Keratinocyte (primary cell): Measurements from ENCODE around the gene GPR39. TPM values are rescaled to one million over a fixed set of nuclear protein-coding genes. Genes with fewer than 3 reads are reported as not detected.

Source experiments
- DNase-seq: peaks from one replicate; pipeline ENCODE4 v3.0.0-alpha.2; 2011; ENCODE audit warnings: low read depth, missing footprints, low spot score
- FAIRE-seq: peaks from 2 replicates; lab custom pipeline; 2011; peaks lifted over from hg19 to GRCh38; lab: Jason Lieb, UNC
- H2AFZ ChIP-seq: 2 replicates; pipeline ENCODE4 v1.6.0; 2012; ENCODE audit warnings: low read length, control low read depth, inconsistent platforms; ENCODE audit not compliant: control insufficient read depth
- H3K27ac ChIP-seq: 2 replicates; pipeline ENCODE4 v1.5.1; 2011; ENCODE audit warnings: low read length; ENCODE audit not compliant: control insufficient read depth, insufficient read depth
- H3K27me3 ChIP-seq: 3 replicates; pipeline ENCODE4 v1.6.0; 2011; ENCODE audit warnings: low read length; ENCODE audit not compliant: control insufficient read depth, insufficient read depth; ENCODE audit errors: extremely low read depth
- H3K36me3 ChIP-seq, 2 experiments: 2 replicates in 1 of 2; 3 replicates in 1 of 2; pipeline ENCODE4 v1.5.1; 2011; ENCODE audit warnings: low read length in 2 of 2, mild to moderate bottlenecking in 1 of 2; ENCODE audit not compliant: control insufficient read depth in 2 of 2, insufficient read depth in 2 of 2; ENCODE audit errors: extremely low read depth in 1 of 2
- H3K4me1 ChIP-seq: 3 replicates; pipeline ENCODE4 v1.5.1; 2011; ENCODE audit warnings: low read length; ENCODE audit not compliant: control insufficient read depth, insufficient read depth; ENCODE audit errors: extremely low read depth
- H3K4me2 ChIP-seq: 3 replicates; pipeline ENCODE4 v1.6.0; 2011; ENCODE audit warnings: low read depth, low read length; ENCODE audit not compliant: control insufficient read depth, insufficient read depth; ENCODE audit errors: extremely low read depth
- H3K4me3 ChIP-seq, 3 experiments: fragments of 200-600 bp in 1 of 3; sonication (generic) in 1 of 3; 2 replicates in 2 of 3; 3 replicates in 1 of 3; pipeline ENCODE4 v1.5.1; 2011 to 2016; ENCODE audit warnings: low read length in 3 of 3, mild to moderate bottlenecking in 3 of 3, control low read depth in 2 of 3, inconsistent platforms in 1 of 3, low read depth in 1 of 3, mixed read lengths in 1 of 3, mixed run types in 1 of 3, moderate library complexity in 1 of 3; ENCODE audit not compliant: control insufficient read depth in 2 of 3, insufficient read depth in 2 of 3; ENCODE audit errors: extremely low read depth in 1 of 3
- H3K79me2 ChIP-seq: 2 replicates; pipeline ENCODE4 v1.6.0; 2012; ENCODE audit warnings: low read length; ENCODE audit not compliant: control insufficient read depth, insufficient read depth
- H3K9ac ChIP-seq: 3 replicates; pipeline ENCODE4 v1.6.0; 2011; ENCODE audit warnings: low read length; ENCODE audit not compliant: control insufficient read depth, insufficient read depth; ENCODE audit errors: extremely low read depth
- H3K9me1 ChIP-seq: 3 replicates; pipeline ENCODE4 v1.6.0; 2011; ENCODE audit warnings: low read length; ENCODE audit not compliant: control insufficient read depth, insufficient read depth; ENCODE audit errors: extremely low read depth
- H3K9me3 ChIP-seq: 2 replicates; pipeline ENCODE4 v1.5.1; 2012; ENCODE audit warnings: low read depth, low read length; ENCODE audit not compliant: control insufficient read depth
- H4K20me1 ChIP-seq: 3 replicates; pipeline ENCODE4 v1.6.0; 2011; ENCODE audit warnings: low read length; ENCODE audit not compliant: control insufficient read depth, insufficient read depth; ENCODE audit errors: extremely low read depth
- EZH2 ChIP-seq: IDR thresholded peaks from one replicate; pipeline ENCODE4 v1.6.1; 2012; ENCODE audit warnings: inconsistent platforms, mild to moderate bottlenecking, low read length, moderate library complexity
- dilution Hi-C: fragments of 300-500 bp; cut with MboI; formaldehyde crosslinking; loops from one replicate; pipeline ENCODE4 v1.7.0; 2020; ENCODE audit warnings: low sequenced_read_pairs; ENCODE audit not compliant: extremely low pct_ligation_motif_present
- polyA plus RNA-seq, 5 experiments: library from polyadenylated mRNA; depleted of rRNA in 3 of 5; stranded (reverse) in 3 of 5; stranded (forward) in 1 of 5; unstranded in 1 of 5; fragments of >200 nt; gene quantifications; 1 replicate in 1 of 5; 2 replicates in 3 of 5; 3 replicates in 1 of 5; pipeline versions ENCODE4 v1.2.1 to v1.2.3, GENCODE V29; 2011 to 2012; ENCODE audit warnings: missing spikeins in 2 of 5, low read depth in 1 of 5, low replicate concordance in 1 of 5
- TF ChIP-seq, protein P1 (sequence below), 3 experiments: IDR thresholded peaks in 1 of 3; conservative IDR thresholded peaks in 1 of 3; optimal IDR thresholded peaks in 1 of 3; 2 replicates in 2 of 3; 3 replicates in 1 of 3; pipeline versions ENCODE3 to v1.5.1; 2011; ENCODE audit warnings: low read length in 3 of 3, mild to moderate bottlenecking in 3 of 3, moderate library complexity in 2 of 3, control low read depth in 1 of 3, inconsistent platforms in 1 of 3; ENCODE audit not compliant: insufficient read depth in 2 of 3; ENCODE audit errors: extremely low read depth in 1 of 3

Gene GPR39
- polyA plus RNA-seq, 1 donor (not counting 4 experiments of a cell fraction or from before 2014, with no cell fraction given): 4.7 TPM

DNA sequence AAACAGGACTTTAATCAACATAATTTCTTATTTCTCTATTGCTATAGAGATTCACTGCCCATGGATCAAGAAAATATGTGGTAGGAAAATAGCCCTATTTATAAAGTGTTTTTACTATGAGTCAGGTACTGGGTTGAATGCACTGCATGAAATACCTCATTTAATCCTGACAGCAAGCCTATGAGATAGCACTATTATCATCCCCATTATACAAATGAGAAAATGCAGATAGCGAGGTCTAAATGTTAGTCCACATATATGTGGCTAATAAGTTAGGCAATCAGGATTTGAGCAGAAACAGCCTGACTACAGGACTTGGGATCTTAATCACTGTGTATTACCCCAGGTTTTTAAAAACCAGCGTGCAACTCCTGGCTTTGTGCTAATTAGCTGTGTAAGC lies 261.9 kb downstream of the GPR39 start:
- H3K9me3 ChIP-seq: no peaks in the 10 kb centered on the region
- no peaks in the 10 kb centered on the region for H3K4me1 ChIP-seq
- H3K4me2 ChIP-seq: no peak overlapping the region
- dilution Hi-C loops: no loop called here
- no peak overlapping the region for H3K27ac ChIP-seq
- H4K20me1 ChIP-seq: no peaks in the 10 kb centered on the region
- H3K79me2 ChIP-seq: no peaks in the 10 kb centered on the region
- H3K9ac ChIP-seq: no peak overlapping the region
- no peak overlapping the region for H3K4me3 ChIP-seq
- no peak overlapping the region for H2AFZ ChIP-seq
- no peaks in the 10 kb centered on the region for H3K9me1 ChIP-seq
- DNase-seq (no peak), FAIRE-seq (no peak)
- TF ChIP-seq, protein P1, sequence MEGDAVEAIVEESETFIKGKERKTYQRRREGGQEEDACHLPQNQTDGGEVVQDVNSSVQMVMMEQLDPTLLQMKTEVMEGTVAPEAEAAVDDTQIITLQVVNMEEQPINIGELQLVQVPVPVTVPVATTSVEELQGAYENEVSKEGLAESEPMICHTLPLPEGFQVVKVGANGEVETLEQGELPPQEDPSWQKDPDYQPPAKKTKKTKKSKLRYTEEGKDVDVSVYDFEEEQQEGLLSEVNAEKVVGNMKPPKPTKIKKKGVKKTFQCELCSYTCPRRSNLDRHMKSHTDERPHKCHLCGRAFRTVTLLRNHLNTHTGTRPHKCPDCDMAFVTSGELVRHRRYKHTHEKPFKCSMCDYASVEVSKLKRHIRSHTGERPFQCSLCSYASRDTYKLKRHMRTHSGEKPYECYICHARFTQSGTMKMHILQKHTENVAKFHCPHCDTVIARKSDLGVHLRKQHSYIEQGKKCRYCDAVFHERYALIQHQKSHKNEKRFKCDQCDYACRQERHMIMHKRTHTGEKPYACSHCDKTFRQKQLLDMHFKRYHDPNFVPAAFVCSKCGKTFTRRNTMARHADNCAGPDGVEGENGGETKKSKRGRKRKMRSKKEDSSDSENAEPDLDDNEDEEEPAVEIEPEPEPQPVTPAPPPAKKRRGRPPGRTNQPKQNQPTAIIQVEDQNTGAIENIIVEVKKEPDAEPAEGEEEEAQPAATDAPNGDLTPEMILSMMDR (optimal IDR thresholded peaks at IDR 0.05 in 1 of 3, IDR thresholded peaks at IDR 0.05 in 1 of 3, conservative IDR thresholded peaks at IDR 0.05 in 1 of 3; ENCODE audit: extremely low read depth in 1 of 3, insufficient read depth in 2 of 3, low read length in 3 of 3): no peak
- TF ChIP-seq EZH2: no peak
- no peaks in the 10 kb centered on the region for H3K36me3 ChIP-seq
- no peaks in the 10 kb centered on the region for H3K27me3 ChIP-seq

DNA sequence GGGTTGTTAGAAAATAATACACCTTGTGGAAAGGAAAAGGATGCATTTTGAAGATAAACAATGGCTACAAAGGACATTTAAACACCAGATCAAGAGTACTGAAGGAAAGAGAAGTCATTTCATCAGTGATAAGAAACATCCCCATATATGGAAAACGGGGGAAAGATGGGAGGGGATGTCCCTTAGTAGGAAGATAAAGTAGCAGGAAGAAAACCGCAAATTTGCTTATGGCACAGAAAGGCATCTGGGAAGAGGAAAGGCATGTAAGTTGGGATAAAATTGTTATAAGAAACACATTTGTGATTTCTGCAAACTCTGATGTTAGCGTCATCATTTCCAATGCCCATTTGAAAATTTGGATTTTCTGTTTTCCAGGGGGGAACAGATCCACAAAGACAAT lies 263.9 kb downstream of the GPR39 start:
- dilution Hi-C loops: no loop called here
- no peaks in the 10 kb centered on the region for H3K9me3 ChIP-seq
- DNase-seq: no peak
- no peaks in the 10 kb centered on the region for H3K4me1 ChIP-seq
- no peak overlapping the region for H3K4me2 ChIP-seq
- no peak overlapping the region for H3K9ac ChIP-seq
- no peak overlapping the region for H2AFZ ChIP-seq
- no peak overlapping the region for H3K27ac ChIP-seq
- TF ChIP-seq, protein P1 (optimal IDR thresholded peaks at IDR 0.05 in 1 of 3, IDR thresholded peaks at IDR 0.05 in 1 of 3, conservative IDR thresholded peaks at IDR 0.05 in 1 of 3; ENCODE audit: extremely low read depth in 1 of 3, insufficient read depth in 2 of 3, low read length in 3 of 3): no peak
- H3K79me2 ChIP-seq: no peaks in the 10 kb centered on the region
- no peaks in the 10 kb centered on the region for H3K36me3 ChIP-seq
- no peaks in the 10 kb centered on the region for H4K20me1 ChIP-seq
- no peaks in the 10 kb centered on the region for H3K9me1 ChIP-seq
- FAIRE-seq: no peak
- no peaks in the 10 kb centered on the region for H3K27me3 ChIP-seq
- H3K4me3 ChIP-seq: no peak overlapping the region
